Fibroblast of pulmonary artery (primary cell): ENCODE data around the gene LRRK1.

ENCODE experiments used
- DNase-seq: peaks from one replicate; pipeline ENCODE4 v3.0.0-alpha.2; 2010; ENCODE audit warnings: low read depth
- H3K4me3 ChIP-seq: replicated peaks from 2 replicates; pipeline ENCODE4 v1.5.1; 2011; ENCODE audit warnings: low read depth, mild to moderate bottlenecking, control low read depth, low read length, moderate library complexity
- CTCF ChIP-seq: IDR thresholded peaks from 2 replicates; pipeline ENCODE4 v1.5.1; 2011; ENCODE audit warnings: mild to moderate bottlenecking, control low read depth, low read length, inconsistent platforms; ENCODE audit errors: missing control alignments

Gene LRRK1

GRCh38 chr15:101024073-101024695 lies 105.0 kb downstream of the LRRK1 start:
- DNase-seq, result peak; percentile 83

GRCh38 chr15:101024706-101025500 lies 105.7 kb downstream of the LRRK1 start:
- DNase-seq, result no peak
- TF ChIP-seq CTCF, result no peak
- no peak overlapping the region for H3K4me3 ChIP-seq

More at GRCh38 chr15:101024073-101024695, 105.0 kb downstream of the LRRK1 start:
- TF ChIP-seq CTCF, result no peak
- no peak overlapping the region for H3K4me3 ChIP-seq

GRCh38 chr15:101025501-101025885 lies 106.3 kb downstream of the LRRK1 start:
- H3K4me3 ChIP-seq, result no peak overlapping the region
- TF ChIP-seq CTCF, result no peak
- DNase-seq, result no peak

GRCh38 chr15:101025896-101026631 lies 106.9 kb downstream of the LRRK1 start:
- no peak overlapping the region for H3K4me3 ChIP-seq
- no peak for DNase-seq
- TF ChIP-seq CTCF, result no peak

- no peak for TF ChIP-seq CTCF
- H3K4me3 ChIP-seq, result no peak overlapping the region
- no peak for DNase-seq
Observed at GRCh38 chr15:101026656-101027272, 107.6 kb downstream of the LRRK1 start.

GRCh38 chr15:101027273-101027901 lies 108.2 kb downstream of the LRRK1 start:
- TF ChIP-seq CTCF, result no peak
- DNase-seq, result no peak
- no peak overlapping the region for H3K4me3 ChIP-seq
